ENCODE data around the gene LOC101059915.
A peak's percentile ranks its signal among the peaks of the same experiment; 100 is the strongest.

Gene LOC101059915

DNA sequence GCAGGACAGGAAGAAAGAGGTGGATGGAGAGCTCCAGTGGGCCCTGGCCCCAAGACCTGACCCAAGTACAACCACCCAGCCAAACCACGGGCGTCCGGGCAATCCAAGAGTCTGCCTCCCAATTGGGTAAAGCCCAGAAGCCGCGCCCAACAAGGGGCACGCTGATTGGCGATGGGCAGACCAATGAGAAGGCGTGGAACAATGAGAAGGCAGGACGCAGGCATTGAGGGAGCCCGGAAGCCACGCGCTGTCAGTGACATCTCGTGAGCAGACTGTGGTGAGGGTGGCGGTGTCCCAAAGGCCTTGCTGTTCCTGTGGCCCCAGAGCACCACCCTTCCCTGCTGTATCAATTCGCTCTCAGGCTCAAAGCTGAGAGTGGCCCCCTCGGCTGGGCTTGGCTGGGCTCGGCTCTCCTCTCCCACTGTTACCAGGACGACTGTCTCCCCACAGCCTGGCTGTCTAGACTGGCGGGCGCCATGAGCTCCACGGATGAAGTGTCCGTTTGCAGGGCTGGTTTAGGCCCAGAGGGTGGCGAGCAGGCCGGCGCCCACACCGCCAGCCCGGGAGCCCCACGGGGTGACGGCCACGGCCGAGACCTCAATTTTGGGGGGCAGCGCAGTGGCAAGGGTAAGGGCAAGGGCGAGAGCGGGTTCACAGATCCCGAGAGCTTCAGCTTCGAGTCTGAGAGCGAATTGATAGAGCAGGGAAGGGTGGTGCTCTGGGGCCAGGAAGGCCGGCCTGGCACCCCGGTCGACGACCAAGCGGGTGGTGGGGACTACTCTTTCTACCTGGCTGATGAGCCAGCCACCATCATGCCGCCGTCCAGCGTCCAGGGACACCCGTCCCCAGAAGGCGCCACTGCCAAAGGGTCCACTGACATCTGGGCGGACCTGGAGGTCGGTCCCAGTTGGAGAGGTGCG is at the start of gene LOC101059915:
Gene LOC101059915, plus strand, starts transcription at position 219 of the 920 bp plus-strand sequence.
- TF ChIP-seq JUND (IDR thresholded peaks at IDR 0.05; ENCODE audit: low read depth): no peak
- in situ Hi-C loops (cut with HindIII; ENCODE audit: low pct_unique_long_range_greater_than_20kb, low sequenced_read_pairs): no loop called here
- no peak for DNase-seq (ENCODE audit: low read depth in 1 of 2, low spot score in 1 of 2)

DNA sequence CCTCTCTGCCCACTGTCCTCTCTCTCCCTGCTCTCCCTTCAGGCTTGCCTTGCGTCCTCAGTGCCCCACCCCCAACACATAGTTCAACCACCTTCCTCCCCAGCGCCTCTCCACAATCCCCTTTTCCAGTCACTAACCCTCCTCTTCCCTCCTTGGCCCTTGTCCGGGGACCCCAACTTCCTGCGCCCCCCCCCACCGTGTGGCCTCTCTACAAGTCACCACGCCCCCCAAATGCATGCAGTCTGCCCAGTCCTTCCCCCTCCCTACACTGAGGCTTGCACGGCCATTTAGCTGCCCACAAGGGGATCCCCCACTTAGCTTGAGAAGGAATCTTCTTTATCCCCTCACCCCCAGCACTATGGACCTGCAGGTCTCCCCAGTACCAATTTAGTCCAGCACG is 49.6 kb upstream of the LOC101059915 start:
- no peak for TF ChIP-seq JUND (IDR thresholded peaks at IDR 0.05; ENCODE audit: low read depth)
- in situ Hi-C loops (cut with HindIII; ENCODE audit: low pct_unique_long_range_greater_than_20kb, low sequenced_read_pairs): no loop called here

DNA sequence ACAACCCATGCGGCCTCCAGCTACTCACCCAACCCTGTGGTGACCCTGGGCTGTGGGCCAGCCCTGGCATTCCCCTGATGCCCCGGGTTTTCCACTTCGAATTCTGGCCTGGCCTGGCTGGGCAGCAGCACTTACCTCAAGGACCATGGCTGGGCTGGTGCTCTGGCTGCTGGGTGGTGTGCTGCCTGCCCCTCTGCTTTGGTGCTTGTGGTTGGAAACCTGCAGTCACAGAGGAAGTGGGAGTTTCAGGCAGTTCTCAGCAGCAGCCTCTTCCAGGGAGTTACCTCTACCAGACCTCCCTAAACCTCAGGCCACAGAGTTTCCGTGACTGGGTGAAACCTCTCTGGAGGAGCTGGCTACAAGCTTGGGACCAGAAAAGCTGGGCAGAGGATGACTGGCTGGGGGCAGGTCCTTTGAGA is 49.0 kb upstream of the LOC101059915 start, which contains the start of gene CXCR3:
Gene CXCR3, minus strand, starts transcription at position 209 of the 419 bp plus-strand sequence. Its CDS starts 62 bp downstream, at position 147.
- TF ChIP-seq JUND (IDR thresholded peaks at IDR 0.05; ENCODE audit: low read depth): no peak
- in situ Hi-C loops (cut with HindIII; ENCODE audit: low pct_unique_long_range_greater_than_20kb, low sequenced_read_pairs): no loop called here
- no peak for DNase-seq (ENCODE audit: low read depth in 1 of 2, low spot score in 1 of 2)

More for the DNA sequence above, 49.6 kb upstream of the LOC101059915 start:
- DNase-seq (ENCODE audit: low read depth in 1 of 2, low spot score in 1 of 2): no peak

DNA sequence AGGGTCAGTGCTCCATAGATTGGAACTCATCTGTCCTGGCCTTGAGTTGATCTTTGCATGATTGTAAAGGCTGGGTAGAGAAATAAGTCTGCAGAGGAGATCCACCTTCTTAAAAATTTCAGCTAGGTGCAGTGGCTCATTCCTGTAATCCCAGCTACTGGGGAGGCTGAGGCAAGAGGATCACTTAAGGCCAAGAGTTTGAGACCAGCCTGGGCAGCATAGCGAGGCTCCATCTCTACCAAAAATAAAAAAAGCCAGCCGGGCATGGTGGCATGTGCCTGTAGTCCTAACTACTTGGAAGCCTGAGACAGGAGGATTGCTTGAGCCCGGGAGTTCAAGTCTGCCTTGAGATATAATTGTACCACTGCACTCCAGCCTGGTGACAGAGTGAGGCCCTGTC is 48.6 kb upstream of the LOC101059915 start:
- in situ Hi-C loops (cut with HindIII; ENCODE audit: low pct_unique_long_range_greater_than_20kb, low sequenced_read_pairs): no loop called here
- no peak for DNase-seq (ENCODE audit: low read depth in 1 of 2, low spot score in 1 of 2)
- no peak for TF ChIP-seq JUND (IDR thresholded peaks at IDR 0.05; ENCODE audit: low read depth)

DNA sequence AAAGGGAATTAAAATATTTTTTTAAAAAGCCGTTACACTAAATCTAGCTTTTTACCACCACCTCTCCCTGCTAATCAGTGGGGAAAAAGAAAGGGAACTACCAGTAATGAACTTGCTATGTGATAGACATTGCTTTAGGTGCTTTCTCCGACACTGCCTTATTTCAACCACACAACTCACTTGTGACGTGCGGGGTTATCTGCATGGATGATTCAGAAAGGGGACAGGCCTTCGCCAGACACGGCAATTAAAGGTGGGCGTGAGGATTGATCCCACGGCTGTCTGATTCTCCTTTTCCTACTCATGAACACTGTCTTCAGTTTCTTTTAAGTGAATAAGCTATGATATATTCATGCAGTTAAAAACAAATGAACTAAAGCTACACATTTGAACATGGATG is 48.2 kb upstream of the LOC101059915 start:
- no peak for TF ChIP-seq JUND (IDR thresholded peaks at IDR 0.05; ENCODE audit: low read depth)
- DNase-seq (ENCODE audit: low read depth in 1 of 2, low spot score in 1 of 2): no peak
- in situ Hi-C loops (cut with HindIII; ENCODE audit: low pct_unique_long_range_greater_than_20kb, low sequenced_read_pairs): no loop called here

DNA sequence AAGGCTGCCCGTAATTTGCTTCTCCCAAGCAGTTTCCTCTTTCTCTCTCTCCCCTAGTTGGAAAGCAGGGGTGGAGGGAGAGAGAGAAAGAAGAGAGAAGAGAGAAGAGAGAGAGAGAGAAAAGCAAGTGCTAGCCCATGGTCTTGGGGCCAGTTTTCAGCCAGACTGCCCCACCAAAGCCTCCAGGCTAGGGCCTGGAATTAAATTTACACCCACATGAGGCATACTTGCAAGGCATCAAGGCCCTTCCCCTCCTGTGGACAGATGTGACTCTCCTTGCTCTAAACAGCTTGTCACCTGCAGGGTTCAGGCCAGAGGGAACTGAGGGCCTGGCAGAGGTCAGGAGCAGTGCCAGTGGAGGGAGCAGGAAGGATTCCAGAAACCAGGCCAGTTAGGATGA is 47.4 kb upstream of the LOC101059915 start:
- no peak for DNase-seq (ENCODE audit: low read depth in 1 of 2, low spot score in 1 of 2)
- in situ Hi-C loops (cut with HindIII; ENCODE audit: low pct_unique_long_range_greater_than_20kb, low sequenced_read_pairs): no loop called here
- no peak for TF ChIP-seq JUND (IDR thresholded peaks at IDR 0.05; ENCODE audit: low read depth)

DNA sequence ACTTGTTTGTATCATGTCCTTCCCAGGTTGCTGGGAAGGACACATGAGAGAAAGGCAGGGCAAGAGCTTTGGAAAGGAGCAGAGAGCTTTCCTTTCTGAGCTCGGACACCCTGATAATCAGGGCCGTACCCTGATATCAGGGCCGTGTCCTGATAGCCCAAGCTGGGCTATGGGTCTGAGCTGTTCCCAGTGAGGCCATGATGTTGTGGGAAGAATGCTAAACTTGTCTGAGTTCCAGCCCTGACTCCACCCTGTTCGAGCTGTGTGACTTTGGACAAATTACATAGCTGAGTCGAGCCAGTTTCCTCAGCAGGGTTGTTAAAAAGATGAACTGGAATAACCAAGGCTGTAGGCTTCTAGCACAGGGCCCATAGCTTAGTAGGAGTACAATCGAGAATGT is 45.7 kb upstream of the LOC101059915 start:
- in situ Hi-C loops (cut with HindIII; ENCODE audit: low pct_unique_long_range_greater_than_20kb, low sequenced_read_pairs): no loop called here
- no peak for DNase-seq (ENCODE audit: low read depth in 1 of 2, low spot score in 1 of 2)
- no peak for TF ChIP-seq JUND (IDR thresholded peaks at IDR 0.05; ENCODE audit: low read depth)

DNA sequence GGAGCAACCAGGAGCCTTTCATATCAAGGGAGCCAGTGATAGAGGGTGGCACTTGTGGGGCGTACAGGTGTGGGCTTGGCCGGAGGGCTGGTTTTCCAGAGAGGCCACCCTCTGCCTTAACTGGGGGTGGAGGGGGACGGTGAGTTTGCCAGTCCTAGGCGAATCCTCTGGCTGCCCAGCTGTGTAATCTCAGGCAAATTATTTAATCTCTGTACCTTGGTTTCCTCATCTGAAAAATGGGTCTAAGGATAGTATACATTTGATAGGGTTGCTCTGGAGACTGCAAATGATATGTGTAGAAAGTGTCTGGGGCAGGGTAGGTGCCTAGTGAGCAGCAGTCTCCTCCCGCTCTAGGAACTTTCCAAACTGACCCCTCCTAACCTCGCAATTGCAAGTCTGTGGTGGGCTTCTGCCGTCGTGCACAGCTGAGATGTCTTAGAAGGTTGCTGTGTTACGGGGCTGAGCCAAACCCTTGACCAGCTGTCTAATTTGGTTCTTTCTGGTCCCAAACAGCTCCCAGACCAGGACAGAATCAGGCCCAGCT is 45.2 kb upstream of the LOC101059915 start:
- no peak for DNase-seq (ENCODE audit: low read depth in 1 of 2, low spot score in 1 of 2)
- TF ChIP-seq JUND (IDR thresholded peaks at IDR 0.05; ENCODE audit: low read depth): no peak
- in situ Hi-C loops (cut with HindIII; ENCODE audit: low pct_unique_long_range_greater_than_20kb, low sequenced_read_pairs): no loop called here

DNA sequence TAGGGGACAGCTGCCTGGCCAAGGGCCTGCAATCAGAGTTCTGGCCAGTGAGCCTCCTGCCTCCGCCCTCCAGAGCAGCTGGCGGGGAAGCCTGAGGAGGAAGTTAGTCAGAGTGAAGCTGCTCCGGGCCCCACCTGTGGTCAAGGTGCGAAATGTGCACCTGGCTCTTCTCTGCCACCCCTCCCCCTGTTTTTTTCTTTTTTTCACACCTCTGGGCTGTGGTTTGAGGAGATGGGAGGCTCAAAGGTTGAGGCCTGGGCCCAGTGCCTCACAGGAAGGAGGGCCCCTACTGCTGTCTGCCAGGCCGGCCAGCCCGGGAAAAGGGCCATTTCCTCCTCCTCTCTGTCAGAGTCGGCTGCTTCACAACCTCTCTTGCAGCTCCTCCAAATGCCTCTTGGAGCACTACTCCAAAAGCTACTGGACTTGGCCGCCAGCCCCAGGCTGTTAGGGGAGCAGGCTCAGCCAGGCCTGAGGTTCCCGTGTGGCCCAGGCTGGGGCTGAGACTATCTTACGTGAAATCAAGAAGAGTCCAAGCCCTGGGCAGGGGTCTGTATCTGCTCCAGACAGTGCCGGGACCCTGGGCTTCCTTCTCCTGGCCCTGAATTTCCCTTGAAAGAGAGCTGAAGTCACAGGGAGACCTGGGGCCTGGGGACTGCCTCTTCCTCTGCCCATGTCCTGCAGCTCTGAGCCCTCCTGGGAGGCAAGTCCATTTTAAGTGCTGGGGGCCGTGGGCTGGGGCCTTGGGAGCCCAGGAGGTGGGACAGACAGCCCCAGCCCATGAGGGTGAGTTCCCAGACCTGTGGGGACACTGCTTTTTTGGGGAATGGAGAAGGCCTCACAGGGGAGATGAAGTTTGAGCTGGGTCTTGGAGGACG is 44.5 kb upstream of the LOC101059915 start:
- peak; percentile 42 to 68 for DNase-seq (ENCODE audit: low read depth in 1 of 2, low spot score in 1 of 2)

DNA sequence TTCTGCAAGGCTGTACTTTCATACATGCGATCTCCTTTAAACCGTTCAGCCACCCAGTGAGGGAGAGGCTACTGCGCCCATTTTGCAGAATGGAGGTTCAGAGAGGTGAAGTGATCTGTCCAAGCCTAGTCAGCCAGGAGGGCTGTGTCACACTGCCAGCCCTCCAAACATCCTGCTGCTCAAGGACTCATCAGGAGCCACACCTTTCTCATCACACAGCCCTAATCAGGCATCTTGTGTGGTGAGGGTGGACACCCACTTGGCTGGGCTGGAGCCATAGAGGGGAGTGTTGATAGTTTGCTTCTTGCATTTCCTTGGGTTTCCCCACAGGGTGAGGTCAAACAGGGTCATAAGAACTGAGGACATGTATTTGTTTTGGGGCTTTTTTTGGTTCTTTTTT is 43.6 kb upstream of the LOC101059915 start:
- in situ Hi-C loops (cut with HindIII; ENCODE audit: low pct_unique_long_range_greater_than_20kb, low sequenced_read_pairs): no loop called here
- TF ChIP-seq JUND (IDR thresholded peaks at IDR 0.05; ENCODE audit: low read depth): no peak
- no peak for DNase-seq (ENCODE audit: low read depth in 1 of 2, low spot score in 1 of 2)

More for the DNA sequence above, 44.5 kb upstream of the LOC101059915 start:
- in situ Hi-C loops (cut with HindIII; ENCODE audit: low pct_unique_long_range_greater_than_20kb, low sequenced_read_pairs): no loop called here
- no peak for TF ChIP-seq JUND (IDR thresholded peaks at IDR 0.05; ENCODE audit: low read depth)

DNA sequence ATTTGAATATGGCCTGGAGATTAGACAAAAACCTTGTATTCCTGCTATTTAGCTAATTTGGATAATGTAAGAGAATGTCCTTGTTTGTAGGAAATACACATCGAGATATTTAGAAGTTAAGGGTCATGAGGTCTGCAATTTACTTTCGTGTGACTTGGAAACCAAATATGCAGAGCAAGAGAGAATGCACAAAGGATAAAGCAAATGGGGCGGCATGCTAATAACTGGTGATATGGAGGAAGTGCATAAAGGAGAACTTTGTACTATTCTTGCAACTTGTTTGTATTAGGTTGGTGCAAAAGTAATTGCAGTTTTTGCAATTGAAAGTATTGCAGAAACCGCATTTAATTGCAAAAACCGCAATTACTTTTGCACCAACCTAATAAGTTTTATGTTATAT is 41.9 kb upstream of the LOC101059915 start:
- in situ Hi-C loops (cut with HindIII; ENCODE audit: low pct_unique_long_range_greater_than_20kb, low sequenced_read_pairs): no loop called here
- TF ChIP-seq JUND (IDR thresholded peaks at IDR 0.05; ENCODE audit: low read depth): no peak
- no peak for DNase-seq (ENCODE audit: low read depth in 1 of 2, low spot score in 1 of 2)

DNA sequence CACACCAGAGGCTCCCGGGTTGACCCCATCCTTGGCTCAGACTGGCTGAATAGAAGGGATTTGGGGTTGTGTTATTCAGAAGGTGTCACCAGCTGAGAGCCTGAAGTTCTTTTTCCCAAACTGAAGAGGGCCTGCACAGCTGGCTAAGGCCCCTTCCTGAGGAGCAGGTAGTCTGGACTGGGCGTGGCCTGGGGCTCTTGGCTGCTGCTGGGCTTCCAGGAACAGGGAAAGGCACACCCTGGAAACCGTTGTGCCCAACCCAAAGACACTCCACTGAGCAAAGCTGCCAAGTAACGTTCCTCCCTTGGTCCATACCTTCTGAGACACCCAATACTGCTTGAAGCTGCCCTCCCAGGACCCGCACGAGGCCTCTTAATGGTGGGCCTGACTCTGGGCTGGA is 40.8 kb upstream of the LOC101059915 start:
- no peak for DNase-seq (ENCODE audit: low read depth in 1 of 2, low spot score in 1 of 2)
- in situ Hi-C loops (cut with HindIII; ENCODE audit: low pct_unique_long_range_greater_than_20kb, low sequenced_read_pairs): no loop called here

More for the DNA sequence above, 40.8 kb upstream of the LOC101059915 start:
- no peak for TF ChIP-seq JUND (IDR thresholded peaks at IDR 0.05; ENCODE audit: low read depth)
